ENCODE results near the gene SYS1.

Gene SYS1

GRCh38 chr20:45391559-45391958 lies 28.6 kb downstream of the SYS1 start:
- no peak for DNase-seq

GRCh38 chr20:45392733-45393132 lies 29.8 kb downstream of the SYS1 start:
- peak in 1 of 2 donors; percentile 16 for DNase-seq

GRCh38 chr20:45394221-45395113 lies 31.5 kb downstream of the SYS1 start:
- DNase-seq, result no peak

GRCh38 chr20:45395114-45395415 lies 32.1 kb downstream of the SYS1 start:
- no peak for DNase-seq

- no peak for DNase-seq
Measured at GRCh38 chr20:45399018-45399417, 36.1 kb downstream of the SYS1 start.

- no peak for DNase-seq
Measured at GRCh38 chr20:45400346-45401031, 37.5 kb downstream of the SYS1 start.

- no peak for DNase-seq
Measured at GRCh38 chr20:45402946-45403345, 40.0 kb downstream of the SYS1 start.

GRCh38 chr20:45404438-45404837 lies 41.5 kb downstream of the SYS1 start:
- no peak for DNase-seq

- DNase-seq, result no peak
Measured at GRCh38 chr20:45405571-45406259, 42.8 kb downstream of the SYS1 start.

GRCh38 chr20:45406260-45407066 lies 43.5 kb downstream of the SYS1 start:
- DNase-seq, result peak; percentile 28 to 58

GRCh38 chr20:45407067-45407745 lies 44.2 kb downstream of the SYS1 start:
- DNase-seq, result no peak

- no peak for DNase-seq
Measured at GRCh38 chr20:45407783-45408645, 45.1 kb downstream of the SYS1 start, which contains the start of gene DBNDD2. TSS of gene DBNDD2 (plus strand) at chr20:45408289. CDS start at chr20:45408468, 179 bp downstream.

GRCh38 chr20:45408646-45409213 lies 45.8 kb downstream of the SYS1 start:
- peak; percentile 78 to 87 for DNase-seq

GRCh38 chr20:45409521-45410272 lies 46.7 kb downstream of the SYS1 start:
- peak; percentile 23 to 44 for DNase-seq

- DNase-seq, result no peak
Measured at GRCh38 chr20:45410887-45411286, 47.9 kb downstream of the SYS1 start.

GRCh38 chr20:45412653-45413052 lies 49.7 kb downstream of the SYS1 start:
- DNase-seq, result no peak

- DNase-seq, result no peak
Measured at GRCh38 chr20:45413479-45413878, 50.5 kb downstream of the SYS1 start.

GRCh38 chr20:45415822-45416637 lies 53.1 kb downstream of the SYS1 start, which contains the start of gene PIGT:
TSS of gene PIGT (plus strand) at chr20:45416141. CDS start at chr20:45416157, 16 bp downstream.
- DNase-seq, result peak; percentile 84 to 92

- peak in 1 of 2 donors; percentile 20 for DNase-seq
Measured at GRCh38 chr20:45416917-45417316, 54.0 kb downstream of the SYS1 start.

Measured in inflammatory macrophage (primary cell).